KBM-7 (cell line): Measurements from ENCODE around the gene TMEM43.

Source experiments
- DNase-seq: peaks from one replicate; pipeline ENCODE4 v3.0.0-alpha.2; 2015
- in situ Hi-C: fragments of 300-500 bp; cut with MboI; formaldehyde crosslinking; loops from 2 replicates; pipeline ENCODE4 v1.14.3; 2020; ENCODE audit warnings: low sequenced_read_pairs, low pct_unique_long_range_greater_than_20kb, mixed read lengths

TMEM43 gene

GRCh38 chr3:14147617-14148016 is 22.8 kb downstream of the TMEM43 start:
- DNase-seq: no peak
- in situ Hi-C loops: no loop called here

- DNase-seq: no peak
Observed at GRCh38 chr3:14148041-14148985, 23.5 kb downstream of the TMEM43 start.

GRCh38 chr3:14150078-14150477 is 25.2 kb downstream of the TMEM43 start:
- no peak for DNase-seq
- in situ Hi-C loops: no loop called here

More at GRCh38 chr3:14148041-14148985, 23.5 kb downstream of the TMEM43 start:
- in situ Hi-C loops: no loop called here

GRCh38 chr3:14150491-14151230 is 25.8 kb downstream of the TMEM43 start:
- in situ Hi-C loops: no loop called here
- no peak for DNase-seq

- in situ Hi-C loops: no loop called here
- no peak for DNase-seq
Observed at GRCh38 chr3:14151471-14152083, 26.7 kb downstream of the TMEM43 start.

GRCh38 chr3:14152233-14152962 is 27.5 kb downstream of the TMEM43 start:
- in situ Hi-C loops: no loop called here
- peak; percentile 38 for DNase-seq

- no peak for DNase-seq
- in situ Hi-C loops: no loop called here
Observed at GRCh38 chr3:14152963-14153355, 28.1 kb downstream of the TMEM43 start.

- no peak for DNase-seq
- in situ Hi-C loops: no loop called here
Observed at GRCh38 chr3:14153663-14154062, 28.8 kb downstream of the TMEM43 start.

GRCh38 chr3:14154276-14154675 is 29.4 kb downstream of the TMEM43 start:
- DNase-seq: no peak
- in situ Hi-C loops: no loop called here

GRCh38 chr3:14154895-14155440 is 30.1 kb downstream of the TMEM43 start:
- in situ Hi-C loops: no loop called here
- peak; percentile 39 for DNase-seq

GRCh38 chr3:14156201-14156600 is 31.3 kb downstream of the TMEM43 start:
- in situ Hi-C loops: no loop called here
- no peak for DNase-seq

- in situ Hi-C loops: no loop called here
Observed at GRCh38 chr3:14156843-14157561, 32.1 kb downstream of the TMEM43 start.

GRCh38 chr3:14157951-14158350 is 33.1 kb downstream of the TMEM43 start:
- in situ Hi-C loops: no loop called here
- no peak for DNase-seq

More at GRCh38 chr3:14156843-14157561, 32.1 kb downstream of the TMEM43 start:
- no peak for DNase-seq

- in situ Hi-C loops: no loop called here
Observed at GRCh38 chr3:14158370-14158769, 33.5 kb downstream of the TMEM43 start.

GRCh38 chr3:14159426-14159825 is 34.6 kb downstream of the TMEM43 start:
- in situ Hi-C loops: no loop called here

More at GRCh38 chr3:14158370-14158769, 33.5 kb downstream of the TMEM43 start:
- DNase-seq: no peak

GRCh38 chr3:14161282-14161681 is 36.4 kb downstream of the TMEM43 start:
- in situ Hi-C loops: no loop called here
- DNase-seq: no peak

More at GRCh38 chr3:14159426-14159825, 34.6 kb downstream of the TMEM43 start:
- no peak for DNase-seq

GRCh38 chr3:14162178-14162577 is 37.3 kb downstream of the TMEM43 start:
- in situ Hi-C loops: no loop called here

More at GRCh38 chr3:14162178-14162577, 37.3 kb downstream of the TMEM43 start:
- no peak for DNase-seq
